ENCODE results near the gene ENO4. TPM values are rescaled to one million over a fixed set of nuclear protein-coding genes. Genes with fewer than 3 reads are reported as not detected.

The ENO4 gene
- polyA plus RNA-seq, 3 donors, result not detected

- Histone ChIP-seq H3K36me3 (replicated peaks in 1 of 2; ENCODE audit: control insufficient read depth in 1 of 2, insufficient read depth in 2 of 2, low read length in 2 of 2) (no peaks in the 10 kb centered on the region), H2AFZ (ENCODE audit: insufficient read depth, low read depth, low read length, poor library complexity, severe bottlenecking) (no peak overlapping the region), H4K20me1 (ENCODE audit: insufficient read depth, low read length) (no peaks in the 10 kb centered on the region), H3K4me2 (replicated peaks; ENCODE audit: extremely low read depth, low read length, poor library complexity, severe bottlenecking) (no peak overlapping the region), H3K27ac (ENCODE audit: low read depth in 1 of 2, low read length in 2 of 2) (no peak overlapping the region), H3K4me3 (replicated peaks in 1 of 3; ENCODE audit: low read depth in 2 of 3, low read length in 3 of 3) (no peak overlapping the region), H3K9me3 (replicated peaks in 1 of 2; ENCODE audit: control insufficient read depth in 1 of 2, insufficient read depth in 1 of 2, low read length in 2 of 2) (no peaks in the 10 kb centered on the region), H3K79me2 (ENCODE audit: insufficient read depth, low read length) (no peaks in the 10 kb centered on the region), H3K27me3 (ENCODE audit: control insufficient read depth in 2 of 2, insufficient read depth in 2 of 2, low read length in 2 of 2) (no peaks in the 10 kb centered on the region), H3K9ac (ENCODE audit: insufficient read depth, low read length, poor library complexity, severe bottlenecking) (no peak overlapping the region), H3K4me1 (ENCODE audit: control insufficient read depth in 1 of 2, insufficient read depth in 2 of 2, low read length in 2 of 2) (no peaks in the 10 kb centered on the region)
- intact Hi-C loops (cut with micrococcal nuclease), result no loop called here
- Mint-ChIP-seq H3K36me3 (no peaks in the 10 kb centered on the region), H3K27ac (no peak overlapping the region), H3K9me3 (peaks cover 0 to 2% (median 0%) of the 10 kb centered on the region in 7 donors), H3K27me3 (ENCODE audit: low read depth in 3 of 3) (peaks cover 17 to 25% (median 23%) of the 10 kb centered on the region in 3 donors), H3K4me3 (no peak overlapping the region), H3K4me1 (no peaks in the 10 kb centered on the region)
- no peak for DNase-seq
- WGBS (ENCODE audit: insufficient coverage), result 88% methylated on average over 8 of the region's 9 CpGs
- TF ChIP-seq, protein P1, sequence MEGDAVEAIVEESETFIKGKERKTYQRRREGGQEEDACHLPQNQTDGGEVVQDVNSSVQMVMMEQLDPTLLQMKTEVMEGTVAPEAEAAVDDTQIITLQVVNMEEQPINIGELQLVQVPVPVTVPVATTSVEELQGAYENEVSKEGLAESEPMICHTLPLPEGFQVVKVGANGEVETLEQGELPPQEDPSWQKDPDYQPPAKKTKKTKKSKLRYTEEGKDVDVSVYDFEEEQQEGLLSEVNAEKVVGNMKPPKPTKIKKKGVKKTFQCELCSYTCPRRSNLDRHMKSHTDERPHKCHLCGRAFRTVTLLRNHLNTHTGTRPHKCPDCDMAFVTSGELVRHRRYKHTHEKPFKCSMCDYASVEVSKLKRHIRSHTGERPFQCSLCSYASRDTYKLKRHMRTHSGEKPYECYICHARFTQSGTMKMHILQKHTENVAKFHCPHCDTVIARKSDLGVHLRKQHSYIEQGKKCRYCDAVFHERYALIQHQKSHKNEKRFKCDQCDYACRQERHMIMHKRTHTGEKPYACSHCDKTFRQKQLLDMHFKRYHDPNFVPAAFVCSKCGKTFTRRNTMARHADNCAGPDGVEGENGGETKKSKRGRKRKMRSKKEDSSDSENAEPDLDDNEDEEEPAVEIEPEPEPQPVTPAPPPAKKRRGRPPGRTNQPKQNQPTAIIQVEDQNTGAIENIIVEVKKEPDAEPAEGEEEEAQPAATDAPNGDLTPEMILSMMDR (IDR thresholded peaks at IDR 0.05), result no peak
Measured at GRCh38 chr10:116800286-116800929, 48.9 kb upstream of the ENO4 start.

DNA sequence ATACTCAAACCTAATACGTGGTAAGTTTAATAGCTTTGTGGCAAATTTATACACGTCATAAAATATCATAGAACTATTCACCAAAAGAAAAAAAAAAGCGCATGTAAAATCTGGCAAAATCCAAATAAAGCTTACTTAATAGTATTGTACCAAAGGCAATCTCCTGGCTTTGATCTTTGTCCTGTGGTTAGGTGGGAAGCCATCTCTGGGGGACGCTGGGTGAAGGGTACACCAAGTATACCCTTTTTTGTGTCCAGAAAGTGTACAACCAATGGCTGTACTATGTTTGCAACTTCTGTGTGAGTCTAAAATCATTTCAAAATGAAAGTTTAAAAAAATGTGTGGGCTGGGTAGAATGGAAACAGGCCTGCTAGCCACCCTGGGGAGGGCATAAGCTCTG is 47.6 kb upstream of the ENO4 start:
- Histone ChIP-seq H3K4me3 (replicated peaks in 1 of 3; ENCODE audit: low read depth in 2 of 3, low read length in 3 of 3) (no peak overlapping the region), H3K4me1 (ENCODE audit: control insufficient read depth in 1 of 2, insufficient read depth in 2 of 2, low read length in 2 of 2) (no peaks in the 10 kb centered on the region), H3K27me3 (ENCODE audit: control insufficient read depth in 2 of 2, insufficient read depth in 2 of 2, low read length in 2 of 2) (peaks cover 0 to 2% of the 10 kb centered on the region in 2 donors), H3K9ac (ENCODE audit: insufficient read depth, low read length, poor library complexity, severe bottlenecking) (no peak overlapping the region), H3K27ac (ENCODE audit: low read depth in 1 of 2, low read length in 2 of 2) (no peak overlapping the region), H3K79me2 (ENCODE audit: insufficient read depth, low read length) (no peaks in the 10 kb centered on the region), H3K4me2 (replicated peaks; ENCODE audit: extremely low read depth, low read length, poor library complexity, severe bottlenecking) (no peak overlapping the region), H4K20me1 (ENCODE audit: insufficient read depth, low read length) (no peaks in the 10 kb centered on the region), H3K36me3 (replicated peaks in 1 of 2; ENCODE audit: control insufficient read depth in 1 of 2, insufficient read depth in 2 of 2, low read length in 2 of 2) (no peaks in the 10 kb centered on the region), H2AFZ (ENCODE audit: insufficient read depth, low read depth, low read length, poor library complexity, severe bottlenecking) (no peak overlapping the region), H3K9me3 (replicated peaks in 1 of 2; ENCODE audit: control insufficient read depth in 1 of 2, insufficient read depth in 1 of 2, low read length in 2 of 2) (no peaks in the 10 kb centered on the region)
- peaks cover 0 to 2% (median 0%) of the 10 kb centered on the region in 7 donors for H3K9me3 Mint-ChIP-seq
- intact Hi-C loops (cut with micrococcal nuclease), result no loop called here
- H3K27ac Mint-ChIP-seq, result peak overlapping the region in 1 of 7 donors; percentile 70
- peak overlapping the region in 1 of 2 donors; percentile 22 for H3K4me3 Mint-ChIP-seq
- peaks cover 17 to 22% (median 20%) of the 10 kb centered on the region in 3 donors for H3K27me3 Mint-ChIP-seq (ENCODE audit: low read depth in 3 of 3)
- no peaks in the 10 kb centered on the region for H3K36me3 Mint-ChIP-seq
- no CpG with 5 or more reads among the region's 4 CpGs for WGBS (ENCODE audit: insufficient coverage)
- TF ChIP-seq, protein P1 (IDR thresholded peaks at IDR 0.05), result no peak
- H3K4me1 Mint-ChIP-seq, result no peaks in the 10 kb centered on the region
- no peak for DNase-seq
